OCI-LY3 (cell line): ENCODE results near the gene C1orf21.

Experiments used
- H2AFZ ChIP-seq: fragments of 200-600, 300-600 bp; shearing (Covaris generic); 2 replicates; pipeline ENCODE4 v1.6.0; 2014; ENCODE audit warnings: antibody characterized with exemption, low read depth, low read length
- H3K27ac ChIP-seq: fragments of 200-600, 300-600 bp; sonication (generic); 2 replicates; pipeline ENCODE4 v1.5.1; 2014; ENCODE audit warnings: mild to moderate bottlenecking, low read length, moderate library complexity, mixed read lengths
- H3K27me3 ChIP-seq: fragments of 200-600, 300-600 bp; sonication (generic); 2 replicates; pipeline ENCODE4 v1.6.1; 2014; ENCODE audit warnings: low read depth, low read length, mixed read lengths
- H3K36me3 ChIP-seq: fragments of 200-600, 300-600 bp; sonication (generic); replicated peaks from 2 replicates; pipeline ENCODE3; 2014; ENCODE audit warnings: low read depth, low read length, mixed read lengths
- H3K4me1 ChIP-seq: fragments of 300-600, 200-600 bp; sonication (generic); 2 replicates; pipeline ENCODE4 v1.6.1; 2014; ENCODE audit warnings: low read length, mixed read lengths
- H3K4me2 ChIP-seq: fragments of 200-600, 300-600 bp; sonication (generic); 2 replicates; pipeline ENCODE4 v1.6.1; 2014; ENCODE audit warnings: low read length, mixed read lengths
- H3K4me3 ChIP-seq: fragments of 300-600, 200-600 bp; sonication (generic); 2 replicates; pipeline ENCODE4 v1.5.1; 2014; ENCODE audit warnings: antibody characterized with exemption, mild to moderate bottlenecking, low read length, moderate library complexity
- H3K79me2 ChIP-seq: fragments of 300-600, 200-600 bp; shearing (Covaris generic); 2 replicates; pipeline ENCODE4 v1.6.1; 2014; ENCODE audit warnings: mild to moderate bottlenecking, low read length, mixed read lengths
- H3K9ac ChIP-seq: fragments of 300-600, 200-600 bp; shearing (Covaris generic); 2 replicates; pipeline ENCODE4 v1.6.0; 2014; ENCODE audit warnings: mild to moderate bottlenecking, low read length, moderate library complexity
- H3K9me3 ChIP-seq: fragments of 200-600, 300-600 bp; shearing (Covaris generic); 2 replicates; pipeline ENCODE4 v1.6.1; 2014; ENCODE audit warnings: low read length, mixed read lengths; ENCODE audit not compliant: insufficient read depth
- H4K20me1 ChIP-seq: fragments of 200-600, 300-600 bp; sonication (generic); 2 replicates; pipeline ENCODE4 v1.6.1; 2016; ENCODE audit warnings: low read length, mixed read lengths; ENCODE audit not compliant: insufficient read depth
- EZH2phosphoT487 ChIP-seq: fragments of 200-600 bp; shearing (Covaris generic); IDR thresholded peaks from 2 replicates; pipeline ENCODE4 v1.6.1; 2018; ENCODE audit warnings: antibody characterized with exemption, mixed run types, low read depth
- TF ChIP-seq, protein P1 (sequence below): fragments of 200-600, 300-600 bp; sonication (generic); IDR thresholded peaks from 2 replicates; pipeline ENCODE4 v1.5.1; 2014; ENCODE audit warnings: antibody characterized with exemption, low read length, low read depth

Gene C1orf21

DNA sequence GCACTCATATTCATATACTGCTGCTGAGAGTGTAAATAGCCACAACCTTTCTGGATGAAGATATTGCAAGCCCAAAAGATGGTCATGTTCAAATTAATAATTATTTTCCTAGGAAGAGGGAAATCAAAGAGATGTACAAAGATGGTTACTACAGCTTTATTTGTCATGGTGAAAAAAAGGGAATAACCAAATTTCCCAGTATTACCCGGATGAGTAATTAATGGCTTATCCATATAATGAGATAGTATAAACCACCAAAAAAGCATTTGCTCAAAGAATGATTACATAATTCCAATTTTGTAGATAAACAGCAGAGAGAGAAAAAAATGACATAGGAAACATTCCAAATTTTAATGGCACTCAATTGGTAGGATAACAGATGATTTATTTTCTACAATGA is 165.6 kb downstream of the C1orf21 start:
- H3K27me3 ChIP-seq, result no peaks in the 10 kb centered on the region
- TF ChIP-seq, protein P1, sequence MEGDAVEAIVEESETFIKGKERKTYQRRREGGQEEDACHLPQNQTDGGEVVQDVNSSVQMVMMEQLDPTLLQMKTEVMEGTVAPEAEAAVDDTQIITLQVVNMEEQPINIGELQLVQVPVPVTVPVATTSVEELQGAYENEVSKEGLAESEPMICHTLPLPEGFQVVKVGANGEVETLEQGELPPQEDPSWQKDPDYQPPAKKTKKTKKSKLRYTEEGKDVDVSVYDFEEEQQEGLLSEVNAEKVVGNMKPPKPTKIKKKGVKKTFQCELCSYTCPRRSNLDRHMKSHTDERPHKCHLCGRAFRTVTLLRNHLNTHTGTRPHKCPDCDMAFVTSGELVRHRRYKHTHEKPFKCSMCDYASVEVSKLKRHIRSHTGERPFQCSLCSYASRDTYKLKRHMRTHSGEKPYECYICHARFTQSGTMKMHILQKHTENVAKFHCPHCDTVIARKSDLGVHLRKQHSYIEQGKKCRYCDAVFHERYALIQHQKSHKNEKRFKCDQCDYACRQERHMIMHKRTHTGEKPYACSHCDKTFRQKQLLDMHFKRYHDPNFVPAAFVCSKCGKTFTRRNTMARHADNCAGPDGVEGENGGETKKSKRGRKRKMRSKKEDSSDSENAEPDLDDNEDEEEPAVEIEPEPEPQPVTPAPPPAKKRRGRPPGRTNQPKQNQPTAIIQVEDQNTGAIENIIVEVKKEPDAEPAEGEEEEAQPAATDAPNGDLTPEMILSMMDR, result no peak
- TF ChIP-seq EZH2phosphoT487, result no peak
- no peak overlapping the region for H3K4me2 ChIP-seq
- H3K4me1 ChIP-seq, result peaks cover 19% of the 10 kb centered on the region
- no peak overlapping the region for H3K4me3 ChIP-seq
- no peak overlapping the region for H2AFZ ChIP-seq
- H3K9ac ChIP-seq, result no peak overlapping the region
- H3K36me3 ChIP-seq, result no peaks in the 10 kb centered on the region
- H4K20me1 ChIP-seq, result no peaks in the 10 kb centered on the region
- no peaks in the 10 kb centered on the region for H3K9me3 ChIP-seq
- H3K27ac ChIP-seq, result no peak overlapping the region
- no peaks in the 10 kb centered on the region for H3K79me2 ChIP-seq

DNA sequence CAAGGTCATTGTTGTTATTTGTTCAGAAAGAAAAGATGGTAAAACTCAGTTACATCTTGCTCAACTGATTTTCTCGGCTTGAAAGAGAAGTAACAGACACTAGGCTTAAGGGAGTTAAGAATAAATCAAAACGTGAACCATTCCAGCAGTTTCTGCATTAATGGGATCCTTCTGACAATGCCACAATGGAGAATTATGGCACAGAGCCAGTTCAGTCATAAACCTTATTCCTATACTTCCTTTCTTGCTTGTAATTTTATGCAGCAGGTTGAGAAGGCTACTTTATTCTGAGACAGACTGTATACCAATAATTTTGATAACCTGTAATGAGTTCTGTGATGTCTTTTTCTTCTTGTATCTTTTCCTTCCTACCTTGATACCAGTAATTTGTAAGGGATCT is 167.0 kb downstream of the C1orf21 start:
- Histone ChIP-seq H4K20me1 (no peaks in the 10 kb centered on the region), H3K79me2 (no peaks in the 10 kb centered on the region), H3K9me3 (no peaks in the 10 kb centered on the region), H3K27ac (no peak overlapping the region), H3K4me2 (no peak overlapping the region), H3K4me3 (no peak overlapping the region), H3K27me3 (no peaks in the 10 kb centered on the region), H3K9ac (no peak overlapping the region), H2AFZ (no peak overlapping the region), H3K4me1 (peaks cover 15% of the 10 kb centered on the region), H3K36me3 (no peaks in the 10 kb centered on the region)
- TF ChIP-seq, protein P1, result no peak
- no peak for TF ChIP-seq EZH2phosphoT487

DNA sequence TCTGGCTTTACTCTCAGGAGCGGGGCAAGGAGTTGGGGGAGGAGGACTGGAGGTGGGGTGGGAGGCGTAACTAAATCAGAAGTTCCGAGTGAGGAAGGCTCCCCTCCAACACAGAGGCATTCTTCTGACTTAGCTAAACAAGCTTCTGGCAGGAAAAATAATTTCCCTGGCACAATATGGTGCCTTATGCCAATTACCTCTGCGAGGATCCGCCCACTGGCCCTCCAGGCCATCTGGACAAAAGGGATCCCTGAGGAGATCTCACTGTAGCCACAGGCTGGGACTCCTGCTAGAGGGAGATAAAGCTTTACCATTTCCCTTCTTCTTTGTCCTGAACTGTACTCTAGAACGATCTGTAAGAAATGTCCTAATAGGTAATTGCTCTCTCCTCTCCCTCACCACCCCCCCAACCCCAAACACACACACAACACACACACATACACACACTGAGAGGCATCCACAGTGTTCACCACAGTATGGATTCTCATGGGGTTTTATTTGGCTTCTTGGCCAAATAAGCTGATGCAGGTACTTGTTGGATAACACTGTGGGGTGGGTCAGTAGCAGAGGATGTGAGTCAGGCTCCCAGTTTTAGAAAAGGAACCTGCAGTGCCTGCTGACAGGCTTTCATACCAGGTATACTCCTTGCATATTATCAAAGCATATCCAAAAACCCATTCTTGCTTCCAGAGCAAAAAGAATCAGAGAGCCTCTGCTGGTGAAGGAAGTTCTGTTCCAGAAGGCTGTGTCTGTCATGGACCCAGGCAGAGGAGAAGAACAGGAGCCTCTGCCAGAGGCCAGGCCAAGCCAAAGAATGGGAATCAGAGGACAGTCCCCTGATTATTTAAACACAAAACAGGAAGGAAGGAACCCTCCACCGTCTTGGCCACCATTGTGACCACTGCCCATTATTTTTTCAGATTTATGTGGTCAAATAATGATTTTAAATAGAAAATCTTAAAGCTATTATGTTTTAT is 169.1 kb downstream of the C1orf21 start:
- Histone ChIP-seq H3K27ac (no peak overlapping the region), H2AFZ (no peak overlapping the region), H3K4me3 (no peak overlapping the region), H3K9me3 (no peaks in the 10 kb centered on the region), H3K4me1 (peaks cover 9% of the 10 kb centered on the region), H3K36me3 (no peaks in the 10 kb centered on the region), H3K79me2 (no peaks in the 10 kb centered on the region), H3K9ac (no peak overlapping the region), H4K20me1 (no peaks in the 10 kb centered on the region), H3K4me2 (no peak overlapping the region), H3K27me3 (no peaks in the 10 kb centered on the region)
- no peak for TF ChIP-seq EZH2phosphoT487
- TF ChIP-seq, protein P1, result no peak

DNA sequence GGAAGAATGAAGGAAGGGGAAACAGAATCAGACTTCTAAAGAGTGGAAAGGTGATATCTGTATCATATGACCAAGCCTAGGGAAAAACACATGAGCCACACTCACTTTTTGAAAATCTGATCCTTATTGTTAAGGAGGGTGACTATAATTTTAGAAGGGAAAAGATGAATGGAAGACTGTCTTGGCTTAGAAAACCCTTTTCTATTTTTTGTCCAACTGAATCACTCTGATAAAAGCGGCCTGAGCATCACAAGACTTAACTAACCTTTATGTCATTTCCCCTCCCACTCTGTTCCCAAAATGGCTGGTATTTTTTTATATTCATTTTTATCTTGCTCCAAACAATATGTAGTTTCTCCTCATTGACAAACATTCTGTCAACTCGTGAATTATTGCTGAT is 169.8 kb downstream of the C1orf21 start:
- no peaks in the 10 kb centered on the region for H3K9me3 ChIP-seq
- H3K9ac ChIP-seq, result no peak overlapping the region
- no peaks in the 10 kb centered on the region for H3K27me3 ChIP-seq
- H3K36me3 ChIP-seq, result no peaks in the 10 kb centered on the region
- no peak overlapping the region for H3K4me2 ChIP-seq
- TF ChIP-seq, protein P1, result no peak
- TF ChIP-seq EZH2phosphoT487, result no peak
- no peak overlapping the region for H3K27ac ChIP-seq
- no peaks in the 10 kb centered on the region for H3K79me2 ChIP-seq
- no peak overlapping the region for H2AFZ ChIP-seq
- no peaks in the 10 kb centered on the region for H4K20me1 ChIP-seq
- H3K4me3 ChIP-seq, result no peak overlapping the region
- H3K4me1 ChIP-seq, result peaks cover 9% of the 10 kb centered on the region
